Activated CD8-positive, alpha-beta memory T cell treated with anti-CD3 and anti-CD28 coated beads, Interleukin-2, amount 50 U/mL, for 48 hours (primary cell): ENCODE data around the gene AGXT2.
A peak's percentile ranks its signal among the peaks of the same experiment; 100 is the strongest.
"Not testable (repeated sequence)": the region's sequence is repeated elsewhere in the genome, so short reads cannot be mapped to it uniquely, and the experiment has no call there.

Experiments used
- DNase-seq: peaks from one replicate; pipeline ENCODE4 v3.0.0-alpha.2; 2020

AGXT2 gene

DNA sequence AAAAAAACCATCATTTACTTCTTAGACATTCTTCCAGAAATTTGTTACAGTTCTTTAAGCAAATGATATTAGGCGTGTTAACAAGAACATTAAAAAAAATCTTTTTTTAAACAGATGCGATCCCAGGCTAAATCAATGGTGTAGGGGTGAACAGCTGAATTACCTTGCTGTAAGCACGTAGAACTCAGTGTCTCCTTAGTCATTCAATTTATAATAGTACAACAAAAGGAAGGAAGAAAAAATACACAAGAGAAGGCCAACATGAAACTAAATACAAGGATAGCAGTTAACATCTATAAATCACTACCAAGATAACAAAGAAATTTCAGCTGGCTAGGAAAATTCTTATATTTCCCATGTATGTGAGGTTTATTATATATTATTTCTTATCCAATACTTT lies 35.4 kb downstream of the AGXT2 start:
- no peak for DNase-seq

DNA sequence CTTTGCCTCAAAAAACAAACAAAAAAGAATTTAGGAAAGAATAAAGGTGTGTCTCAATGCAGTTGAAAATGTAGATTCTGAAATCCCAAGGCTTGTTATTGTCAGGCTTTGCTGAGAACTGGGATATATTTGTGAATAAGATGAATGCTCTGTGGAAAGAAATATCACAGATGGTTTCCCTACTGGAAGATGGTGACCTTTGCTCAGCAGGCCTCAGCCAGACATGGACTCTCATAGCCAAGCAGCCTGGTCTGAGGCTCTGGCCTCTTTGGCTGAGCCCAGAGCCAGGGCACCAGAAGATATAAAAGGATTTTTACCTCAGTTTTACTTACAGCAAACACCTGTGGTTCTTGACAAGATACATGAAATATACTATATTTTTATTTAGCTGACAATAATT lies 37.1 kb downstream of the AGXT2 start:
- DNase-seq: no peak

DNA sequence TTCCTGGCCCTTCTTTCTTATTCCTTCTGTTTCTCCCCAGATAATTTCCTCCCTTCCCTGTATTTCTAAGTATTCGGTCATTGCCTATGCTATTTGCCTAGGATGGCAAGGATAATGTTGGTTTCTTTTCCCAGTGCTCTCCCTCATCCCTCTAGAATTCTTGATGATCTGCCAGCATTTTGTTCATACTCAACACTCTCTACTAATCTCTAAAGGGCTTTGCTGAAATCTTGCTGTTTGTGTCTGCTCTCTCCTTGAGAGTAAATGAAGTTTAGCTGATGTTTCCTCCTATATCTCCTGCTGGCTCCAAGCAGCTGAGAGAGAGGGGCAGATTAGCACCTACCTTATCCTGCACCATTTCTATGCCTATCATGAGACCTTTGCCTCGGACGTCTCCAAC lies 38.1 kb downstream of the AGXT2 start:
- no peak for DNase-seq

DNA sequence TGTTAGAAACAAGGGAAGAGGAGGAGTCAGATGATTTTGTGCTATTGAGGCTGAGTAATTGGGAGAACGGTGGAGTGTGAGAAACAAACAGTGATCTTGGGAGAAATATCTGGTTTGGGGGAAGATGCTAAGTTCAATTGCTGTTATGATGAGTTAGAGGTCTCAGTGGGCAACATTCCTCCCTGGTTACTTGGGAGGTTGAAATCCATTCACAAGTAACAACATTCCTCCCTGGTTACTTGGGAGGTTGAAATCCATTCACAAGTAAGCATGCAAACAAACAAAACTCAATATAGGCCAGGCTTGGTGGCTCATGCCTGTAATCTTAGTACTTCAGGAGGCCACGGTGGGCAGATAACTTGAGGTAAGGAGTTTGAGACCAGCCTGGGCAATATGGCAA lies 38.7 kb downstream of the AGXT2 start:
- no peak for DNase-seq

DNA sequence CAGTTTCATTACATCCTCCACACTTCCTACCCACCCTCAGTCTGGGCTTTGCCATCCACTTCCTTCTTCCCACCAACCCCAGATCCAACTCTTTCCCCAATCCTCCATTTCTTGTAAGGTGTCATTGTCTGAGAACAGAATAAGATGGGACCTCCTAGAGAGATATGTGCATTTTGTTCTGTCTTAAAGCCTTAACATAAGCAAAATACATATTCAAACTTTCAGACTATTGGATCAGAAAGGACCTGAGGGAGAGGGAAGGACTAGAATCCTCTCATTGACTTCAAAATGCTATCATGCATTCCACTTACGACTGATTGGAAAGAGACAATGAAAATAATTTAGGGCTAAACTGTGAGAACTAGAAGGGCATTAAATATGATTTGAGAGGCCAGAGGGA lies 43.0 kb downstream of the AGXT2 start:
- no peak for DNase-seq

DNA sequence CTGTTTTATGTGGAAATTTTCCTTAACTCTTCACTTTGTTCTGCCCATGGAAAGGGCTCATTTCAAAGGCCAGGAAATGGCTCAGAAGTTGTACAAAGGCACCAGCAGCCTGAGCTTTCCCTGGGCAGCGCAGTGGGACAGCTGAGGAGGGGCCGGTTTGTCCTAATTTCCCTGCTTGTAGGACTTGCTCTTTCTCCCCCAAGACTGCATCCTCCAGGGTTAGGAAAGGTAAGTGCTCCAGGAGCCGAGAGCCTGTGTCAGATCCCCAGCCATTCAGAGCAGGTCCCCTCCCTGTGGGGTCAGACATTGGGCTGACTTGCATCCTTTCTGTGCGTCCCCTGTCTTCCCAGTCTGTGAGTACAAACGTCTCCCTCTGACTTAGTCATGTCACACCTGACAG lies 43.5 kb downstream of the AGXT2 start:
- DNase-seq: no peak

DNA sequence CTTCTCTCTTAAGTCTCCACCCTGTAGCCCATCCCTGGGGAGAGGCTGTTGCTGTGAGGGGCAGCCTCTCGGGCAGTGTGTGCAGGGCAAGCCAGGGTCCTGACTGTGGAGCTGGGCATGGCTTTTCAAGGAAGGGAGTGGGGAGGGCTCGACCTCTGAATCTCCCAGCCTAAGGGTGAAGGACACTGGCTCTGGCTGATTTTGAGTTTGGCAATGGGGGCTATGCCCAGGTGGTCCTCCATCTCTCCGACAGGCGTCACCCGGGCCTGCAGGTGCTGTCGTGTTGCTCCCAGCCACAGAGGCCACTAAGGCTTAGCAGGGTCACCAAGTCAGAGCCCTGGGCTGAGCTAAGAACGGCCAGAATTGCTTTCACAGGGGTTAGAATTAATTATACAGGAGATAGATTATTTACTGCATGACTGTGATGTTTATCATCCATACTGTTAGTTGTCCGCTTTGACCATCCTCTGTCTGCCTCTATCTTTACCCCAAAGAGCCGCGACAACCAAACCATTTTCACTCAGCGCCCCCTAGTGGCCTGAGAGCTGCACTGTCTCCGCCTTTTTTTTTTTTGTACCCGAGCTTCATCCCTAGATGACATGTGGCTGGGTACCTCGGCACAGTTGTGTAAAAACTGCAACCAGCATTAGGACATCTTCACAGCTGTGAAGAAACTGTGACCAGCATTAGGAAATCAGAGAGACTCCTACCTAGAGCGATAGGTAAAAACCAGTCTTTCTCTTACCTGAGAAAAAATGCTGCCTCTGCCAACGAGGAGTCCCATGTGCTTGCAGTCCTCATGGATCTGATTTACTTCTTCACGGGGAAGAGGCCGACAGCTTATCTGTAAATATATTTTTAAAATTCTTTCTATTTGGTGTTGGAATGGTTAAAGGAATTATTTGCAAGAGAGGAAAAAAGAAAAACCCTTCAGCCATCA lies 44.5 kb downstream of the AGXT2 start:
- DNase-seq: peak; percentile 89

DNA sequence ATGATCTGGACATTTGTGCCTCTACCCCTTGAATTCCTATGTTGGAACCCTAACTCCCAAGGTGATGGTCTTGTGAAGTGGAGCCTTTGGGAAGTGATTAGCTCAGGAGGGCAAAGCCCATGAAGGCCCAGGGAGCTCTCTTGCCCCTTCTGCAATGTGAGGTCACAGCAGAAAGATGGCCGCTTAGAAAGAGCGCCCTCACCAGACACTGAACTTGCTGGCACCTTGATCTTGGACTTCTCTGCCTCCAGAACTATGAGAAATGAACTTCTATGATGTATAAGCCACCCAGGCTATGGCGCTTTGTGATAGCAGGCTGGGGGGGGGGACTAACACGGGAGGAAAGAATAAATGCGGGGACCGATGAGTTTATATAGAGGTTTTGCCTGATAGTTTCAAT lies 45.3 kb downstream of the AGXT2 start:
- no peak for DNase-seq

DNA sequence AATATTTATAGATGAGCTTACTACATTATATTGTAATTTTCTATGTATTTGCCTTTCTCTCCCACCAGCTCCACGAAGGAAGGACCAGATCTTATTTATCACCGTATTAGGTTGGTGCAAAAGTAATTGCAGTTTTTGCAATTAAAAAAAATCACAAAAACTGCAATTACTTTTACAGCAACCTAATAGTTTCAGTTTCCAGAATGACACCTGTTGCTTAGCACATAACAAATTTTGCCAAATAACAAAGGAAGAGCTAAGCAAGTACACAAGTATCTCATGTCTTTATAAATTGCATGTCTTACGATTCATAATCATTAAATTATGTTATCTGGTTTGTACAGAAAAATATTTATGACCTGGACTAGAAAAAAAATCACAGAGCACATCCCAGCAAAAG lies 45.9 kb downstream of the AGXT2 start:
- DNase-seq: no peak

DNA sequence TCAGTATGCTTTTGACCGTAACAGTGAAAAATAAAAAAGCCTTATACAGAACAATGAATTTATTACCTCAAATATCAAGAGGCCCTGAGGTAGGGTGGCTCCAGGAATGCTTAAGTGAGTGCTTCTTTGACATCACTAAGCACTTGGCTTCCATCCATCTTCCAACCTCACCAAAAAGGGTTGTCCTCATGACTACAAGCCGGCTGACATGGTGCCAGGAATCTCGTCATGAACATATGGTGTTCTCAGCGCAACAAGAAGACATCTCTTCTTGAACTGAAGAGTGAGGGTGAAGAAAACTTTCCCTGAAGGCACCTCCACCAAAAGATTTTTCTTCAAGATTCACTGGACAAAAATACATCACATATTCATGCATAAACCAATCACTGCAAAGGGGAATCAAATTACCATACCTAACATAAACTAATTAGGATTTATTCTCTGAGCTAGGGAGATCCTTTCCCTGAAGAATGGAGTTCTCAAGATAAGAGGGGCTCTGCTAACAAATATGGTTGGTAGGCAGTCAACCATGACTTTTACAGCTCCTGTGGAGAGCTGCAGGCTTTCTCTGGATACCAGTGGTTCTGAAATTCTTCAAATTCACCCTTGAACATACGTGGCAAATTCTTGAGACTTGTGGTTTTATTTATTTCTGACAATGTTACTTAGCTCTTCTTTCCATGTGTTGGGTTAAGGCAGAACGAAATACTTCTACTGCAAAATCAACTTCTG lies 49.5 kb downstream of the AGXT2 start:
- no peak for DNase-seq

DNA sequence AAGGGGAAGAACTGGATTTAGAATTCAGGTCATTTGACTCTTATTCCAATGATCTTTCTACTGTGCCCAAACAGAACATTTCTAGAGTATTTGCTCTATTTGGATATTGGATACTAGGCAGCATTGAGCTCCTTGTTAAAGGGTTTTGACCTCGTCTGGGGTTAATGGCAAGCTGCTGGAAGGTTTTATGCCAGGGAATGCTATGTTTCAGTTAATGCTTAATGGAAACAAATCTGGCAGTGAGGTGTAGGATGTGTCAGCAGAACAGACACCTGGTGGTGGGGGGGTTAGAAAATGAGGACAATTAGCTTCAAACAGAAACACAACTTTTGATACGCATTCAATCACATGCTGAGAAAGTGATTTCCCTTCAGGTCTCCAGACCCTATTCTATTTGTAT lies 51.5 kb downstream of the AGXT2 start:
- no peak for DNase-seq

DNA sequence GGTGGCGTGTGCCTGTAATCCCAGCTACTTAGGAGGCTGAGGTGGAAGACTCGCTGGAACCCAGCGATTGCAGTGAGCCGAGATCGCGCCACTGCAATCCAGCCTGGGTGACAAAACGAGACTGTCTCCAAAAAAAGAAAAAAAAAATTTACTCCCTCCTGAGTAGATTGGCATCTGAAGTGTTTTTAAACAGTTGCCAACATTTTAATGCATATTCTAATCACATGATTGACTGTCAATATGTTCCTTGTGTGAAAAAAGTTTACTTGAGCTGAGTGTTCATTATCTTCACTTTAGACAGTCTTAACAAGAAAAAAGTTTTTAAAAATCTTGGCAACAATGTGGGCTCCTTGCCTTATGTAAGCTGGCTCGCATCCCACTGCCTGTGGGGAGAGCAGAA lies 53.8 kb downstream of the AGXT2 start:
- no peak for DNase-seq

DNA sequence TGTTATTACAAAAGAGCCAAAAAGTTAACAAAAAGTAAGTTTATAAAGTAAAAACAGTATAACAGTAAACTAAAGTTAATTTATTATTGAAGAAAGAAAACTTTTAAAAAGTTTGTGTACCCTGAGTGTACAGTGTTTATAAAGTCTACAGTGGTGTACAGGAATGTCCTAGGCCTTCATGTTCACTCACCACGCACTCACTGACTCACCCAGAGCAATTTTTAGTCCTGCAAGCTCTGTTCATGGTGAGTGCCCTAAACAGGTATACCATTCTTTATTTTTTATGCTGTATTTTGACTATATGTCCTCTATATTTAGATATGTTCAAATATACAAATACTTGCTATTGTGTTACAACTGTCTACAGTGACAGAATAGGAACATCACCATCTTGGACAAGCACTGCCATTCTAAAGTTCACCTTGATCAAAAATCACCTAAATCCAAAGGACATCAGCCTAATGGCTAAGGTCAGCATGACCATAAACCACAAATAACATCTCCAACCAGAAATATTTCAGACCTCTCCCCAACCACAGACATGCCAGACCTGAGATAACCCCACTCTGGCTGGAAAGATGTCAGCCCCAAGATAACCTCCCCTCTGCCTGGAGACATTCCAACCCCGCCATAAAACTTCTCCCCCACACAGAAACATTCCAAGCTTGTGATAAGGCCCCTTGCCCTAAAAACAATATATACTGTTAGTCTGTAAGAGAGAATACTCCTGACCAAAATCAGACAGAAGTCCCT lies 56.1 kb downstream of the AGXT2 start:
- DNase-seq: no peak

DNA sequence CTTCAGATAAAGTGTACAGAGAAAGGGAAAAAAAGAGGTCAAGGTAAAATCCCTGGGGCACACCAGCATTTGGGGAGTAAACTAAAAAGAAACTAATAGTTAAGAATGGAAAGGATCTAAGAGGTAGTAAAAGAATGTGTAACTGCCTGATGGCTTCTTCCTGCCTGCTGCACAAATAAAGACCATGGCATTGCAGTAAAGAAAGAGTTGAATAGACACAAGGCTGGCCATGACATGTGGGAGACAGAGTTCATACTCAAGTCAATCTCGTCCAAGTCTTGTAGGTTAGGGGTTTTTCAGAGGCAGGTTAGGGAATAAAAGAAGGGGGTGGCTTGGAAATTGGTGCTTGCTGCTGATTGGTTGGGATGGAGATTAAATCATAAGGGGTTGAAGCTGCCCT lies 60.8 kb downstream of the AGXT2 start:
- no peak for DNase-seq

DNA sequence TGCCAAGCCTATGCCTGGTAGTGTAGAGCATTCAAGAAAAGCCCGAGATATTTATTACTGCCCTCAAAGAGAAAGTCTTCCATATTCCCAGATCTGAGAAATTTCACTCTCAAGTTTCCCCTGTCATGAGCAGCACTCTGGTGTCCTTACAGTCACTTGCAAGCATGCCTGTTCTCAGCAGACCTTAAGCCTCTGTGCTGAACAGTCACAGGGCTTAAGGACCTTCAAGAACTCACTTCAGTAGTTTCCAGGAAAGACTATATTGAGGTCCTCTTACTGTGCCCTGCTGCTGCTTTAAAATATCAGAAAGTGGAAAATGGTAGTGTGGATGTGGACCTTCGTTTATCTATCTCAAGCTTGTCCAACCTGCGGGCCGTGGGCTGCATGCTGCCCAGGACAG lies 64.9 kb downstream of the AGXT2 start:
- no peak for DNase-seq

DNA sequence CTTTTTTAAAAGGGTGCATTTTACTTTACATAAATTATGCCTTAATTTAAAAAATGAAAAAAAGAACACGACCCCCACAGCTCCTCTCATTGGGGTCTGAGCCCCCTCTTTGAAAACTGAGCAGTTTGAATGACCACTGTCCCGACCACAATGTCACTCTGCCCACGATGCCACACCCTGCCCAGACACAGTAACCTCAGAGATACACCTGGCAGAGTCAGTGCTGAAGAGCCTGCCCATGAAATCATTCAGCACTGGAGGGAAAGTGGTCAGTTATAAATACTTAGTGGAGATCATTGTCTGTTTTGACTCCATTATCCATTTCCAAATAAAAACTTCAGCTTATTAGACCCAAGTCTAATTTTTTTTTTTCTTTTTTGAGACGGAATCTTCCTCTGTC lies 69.1 kb downstream of the AGXT2 start:
- DNase-seq: no peak

DNA sequence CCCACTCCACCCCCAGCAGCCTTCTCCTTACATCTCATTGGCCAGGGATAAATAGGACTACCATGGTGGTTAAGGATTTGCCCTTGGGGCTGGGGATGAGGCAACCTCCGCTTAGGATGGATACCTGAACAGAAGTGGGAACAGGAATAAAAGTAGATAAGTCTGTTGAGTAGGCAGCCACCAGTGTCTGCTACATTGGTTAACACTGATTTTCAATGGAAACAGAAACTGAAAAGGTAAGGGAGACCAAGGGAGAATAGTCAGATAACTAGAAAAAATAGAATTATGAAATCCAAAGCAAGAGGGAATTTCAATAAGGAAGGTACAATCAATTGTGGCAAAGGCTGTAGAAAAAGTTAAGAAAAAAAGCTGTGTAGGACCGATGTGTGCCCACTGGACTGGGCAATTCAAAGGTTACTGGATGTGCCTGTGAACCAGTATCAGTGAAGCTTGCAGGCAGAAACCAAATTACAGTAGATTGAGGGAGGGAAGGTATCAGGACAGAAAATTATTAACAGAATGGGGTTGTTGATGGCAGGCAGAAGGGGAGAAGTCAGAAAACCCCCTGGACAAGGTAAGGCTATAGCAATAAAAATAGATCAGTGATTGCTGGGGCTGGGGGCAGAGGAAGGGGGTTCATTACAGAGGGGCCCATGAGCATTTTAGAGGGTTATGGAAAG lies 69.7 kb downstream of the AGXT2 start:
- no peak for DNase-seq

DNA sequence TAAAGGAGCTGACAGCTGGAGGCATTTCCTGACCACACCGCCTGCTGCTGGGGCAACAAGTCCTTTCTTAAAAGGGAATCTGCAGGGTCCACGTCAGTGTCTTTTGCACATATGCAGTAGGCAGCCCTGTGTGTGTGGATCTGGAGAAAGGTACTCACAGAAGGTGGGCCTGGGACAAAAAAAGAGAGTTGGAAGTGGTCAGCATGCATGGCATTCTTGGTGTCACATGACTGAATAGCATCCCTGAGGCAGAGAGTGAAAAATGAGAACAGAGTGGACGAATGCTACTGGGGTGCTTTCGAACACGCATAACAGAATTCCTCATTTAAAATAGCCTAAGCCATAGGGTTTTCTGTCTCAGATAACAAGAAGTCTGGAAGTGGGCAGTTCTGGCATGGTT lies 71.4 kb downstream of the AGXT2 start:
- no peak for DNase-seq

DNA sequence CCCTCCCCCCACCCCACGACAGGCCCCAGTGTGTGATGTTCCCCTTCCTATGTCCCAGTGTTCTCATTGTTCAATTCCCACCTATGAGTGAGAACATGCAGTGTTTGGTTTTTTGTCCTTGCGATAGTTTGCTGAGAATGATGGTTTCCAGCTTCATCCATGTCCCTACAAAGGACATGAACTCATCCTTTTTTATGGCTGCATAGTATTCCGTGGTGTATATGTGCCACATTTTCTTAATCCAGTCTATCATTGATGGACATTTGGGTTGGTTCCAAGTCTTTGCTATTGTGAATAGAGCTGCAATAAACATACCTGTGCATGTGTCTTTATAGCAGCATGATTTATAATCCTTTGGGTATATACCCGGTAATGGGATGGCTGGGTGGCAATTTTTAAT lies 76.1 kb downstream of the AGXT2 start:
- not testable (repeated sequence) for DNase-seq

DNA sequence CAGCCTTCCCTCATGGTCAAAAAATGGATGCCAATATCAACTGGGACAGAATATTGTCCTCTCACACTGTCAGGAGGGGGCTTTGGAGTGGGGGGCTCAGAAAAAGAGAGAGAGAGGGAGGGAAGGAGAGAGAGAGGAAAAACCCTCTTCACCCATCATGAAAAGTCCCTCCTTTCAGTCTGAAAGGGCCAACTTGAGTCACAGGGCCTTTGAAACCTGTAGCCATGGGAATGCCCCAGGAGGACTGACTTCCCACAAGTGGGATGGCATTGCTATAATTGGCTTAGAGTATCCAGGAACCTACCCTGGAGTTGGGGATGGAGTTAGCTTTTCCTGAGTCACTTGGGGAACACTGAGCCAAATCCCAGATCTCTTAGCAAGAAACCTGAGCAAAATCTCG lies 77.2 kb downstream of the AGXT2 start:
- DNase-seq: no peak

DNA sequence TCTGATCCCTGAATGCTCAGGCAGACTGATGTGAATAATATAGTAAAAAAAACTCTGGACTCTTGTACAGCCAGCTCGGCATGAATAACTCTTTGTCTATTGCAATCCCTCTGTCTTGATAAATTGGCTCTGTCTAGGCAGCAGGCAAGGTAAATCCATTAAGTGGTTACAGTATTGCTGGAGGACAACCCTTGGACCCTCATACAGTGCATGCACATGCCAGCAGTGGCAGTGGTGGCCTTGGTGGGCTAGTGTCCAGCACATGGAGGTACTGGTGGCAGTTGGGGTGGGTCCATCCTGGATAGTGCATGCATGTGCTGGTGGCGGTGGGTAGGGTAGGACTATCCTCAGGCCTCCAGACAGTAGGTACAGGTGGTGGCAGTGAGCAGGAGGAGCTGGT lies 79.5 kb downstream of the AGXT2 start:
- DNase-seq: no peak

DNA sequence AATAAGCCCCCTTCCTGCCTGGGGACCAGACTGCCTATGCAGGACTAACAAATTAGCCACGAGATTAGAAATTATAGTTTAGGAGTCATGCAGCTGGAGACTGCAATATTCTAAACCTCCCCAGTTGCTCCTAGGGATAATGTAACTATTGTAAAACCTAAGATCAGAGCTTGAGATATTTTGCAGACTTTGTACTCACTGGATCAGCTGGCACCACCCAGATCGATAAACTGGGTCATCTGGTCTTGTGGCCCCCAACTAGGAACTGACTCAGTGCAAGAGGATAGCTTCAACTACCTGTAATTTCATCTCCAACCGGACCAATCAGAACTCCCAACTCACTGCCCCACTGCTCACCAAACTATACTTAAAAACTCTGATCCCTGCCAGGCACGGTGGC lies 80.2 kb downstream of the AGXT2 start:
- no peak for DNase-seq

DNA sequence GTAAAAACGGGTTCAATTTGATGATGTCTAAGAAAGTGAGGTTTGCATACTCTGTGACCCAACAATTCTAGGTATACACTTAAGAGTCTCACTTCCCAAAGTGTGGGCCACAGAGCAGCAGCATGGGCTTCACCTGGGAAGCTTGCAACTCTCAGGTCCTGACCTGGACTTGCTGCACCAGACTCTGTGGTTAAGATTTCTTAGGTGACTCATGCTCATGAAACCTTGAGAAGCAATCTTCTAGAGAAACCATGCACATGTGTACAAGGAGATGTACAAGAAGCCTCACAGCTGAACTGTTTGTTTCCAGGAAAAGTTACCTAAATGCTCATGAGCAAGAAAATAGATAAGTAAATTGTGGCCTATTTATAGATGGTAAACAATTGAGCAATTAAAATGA lies 88.4 kb downstream of the AGXT2 start:
- no peak for DNase-seq
